TTC549 (cell line): ENCODE data around the gene P2RX6.

ENCODE experiments used
- FAIRE-seq: peaks from 2 replicates; lab custom pipeline; 2012; peaks lifted over from hg19 to GRCh38; lab: Jason Lieb, UNC

Gene P2RX6

GRCh38 chr22:21012446-21013407 is 2.2 kb upstream of the P2RX6 start:
- FAIRE-seq, result no peak

- no peak for FAIRE-seq
Observed at GRCh38 chr22:21013657-21014201, 1.2 kb upstream of the P2RX6 start.

GRCh38 chr22:21014202-21014725 is 701 bp upstream of the P2RX6 start:
- peak; percentile 91 for FAIRE-seq

GRCh38 chr22:21015466-21016006 is 571 bp downstream of the P2RX6 start:
- FAIRE-seq, result no peak

GRCh38 chr22:21016644-21017420 is 1.9 kb downstream of the P2RX6 start:
- no peak for FAIRE-seq

GRCh38 chr22:21018314-21018713 is 3.3 kb downstream of the P2RX6 start:
- FAIRE-seq, result no peak

GRCh38 chr22:21020802-21021429 is 6.0 kb downstream of the P2RX6 start:
- no peak for FAIRE-seq

- no peak for FAIRE-seq
Observed at GRCh38 chr22:21022507-21022906, 7.5 kb downstream of the P2RX6 start.

- no peak for FAIRE-seq
Observed at GRCh38 chr22:21022955-21023614, 8.1 kb downstream of the P2RX6 start.

GRCh38 chr22:21025266-21025665 is 10.3 kb downstream of the P2RX6 start:
- FAIRE-seq, result no peak

GRCh38 chr22:21025763-21026755 is 11.1 kb downstream of the P2RX6 start:
- FAIRE-seq, result no peak

GRCh38 chr22:21026783-21027692 is 12.1 kb downstream of the P2RX6 start:
- no peak for FAIRE-seq

- FAIRE-seq, result no peak
Observed at GRCh38 chr22:21028277-21029251, 13.6 kb downstream of the P2RX6 start.

GRCh38 chr22:21029486-21030025 is 14.6 kb downstream of the P2RX6 start:
- no peak for FAIRE-seq

GRCh38 chr22:21030032-21030431 is 15.1 kb downstream of the P2RX6 start:
- no peak for FAIRE-seq

GRCh38 chr22:21030621-21031544 is 15.9 kb downstream of the P2RX6 start:
- FAIRE-seq, result no peak
